GM12878 (cell line): Measurements from ENCODE around the gene PAOX. TPM values are rescaled to one million over a fixed set of nuclear protein-coding genes. Genes with fewer than 3 reads are reported as not detected.

Experiments used
- ATAC-seq: fragments of 200-7000 bp; cut with Tn5 transposase; 3 replicates; pipeline ENCODE4 v1.9.1; 2020; ENCODE audit warnings: mild to moderate bottlenecking, moderate library complexity
- BruUV-seq: library from RNA; stranded (reverse); fragments of 400-500 nt; replicated peaks from 2 replicates; lab custom pipeline; 2021; lab: Mats Ljungman, UMichigan
- CTCF ChIA-PET: fragments of 300-600 bp; sonication (Branson Sonifier 250); formaldehyde crosslinking; extraction: SDS; loops from one replicate; lab custom pipeline; 2021; ENCODE audit warnings: inconsistent platforms; lab: Yijun Ruan, JAX
- POLR2A ChIA-PET: fragments of 350-600 bp; formaldehyde crosslinking; extraction: SDS; loops from one replicate; lab custom pipeline; 2021; ENCODE audit warnings: inconsistent platforms; lab: Charles Lee
- RAD21 ChIA-PET: fragments of 300-600 bp; sonication (Branson Sonifier 250); formaldehyde crosslinking; loops from one replicate; lab custom pipeline; 2023; ENCODE audit warnings: antibody characterized with exemption; ENCODE audit not compliant: unreplicated experiment; lab: Charles Lee
- SMC1A ChIA-PET: fragments of 300-600 bp; sonication (Branson Sonifier 250); formaldehyde crosslinking; loops from one replicate; lab custom pipeline; 2023; ENCODE audit not compliant: unreplicated experiment, uncharacterized antibody; lab: Charles Lee
- DNase-seq: peaks from one replicate; pipeline ENCODE4 v3.0.0-alpha.2; 2011; ENCODE audit warnings: low read depth, low spot score
- FAIRE-seq: peaks from 3 replicates; lab custom pipeline; 2011; peaks lifted over from hg19 to GRCh38; lab: Jason Lieb, UNC
- H2AFZ ChIP-seq: 2 replicates; pipeline ENCODE4 v1.6.0; 2011; ENCODE audit warnings: low read depth, low read length, control low read depth; ENCODE audit not compliant: control insufficient read depth
- H3K27ac ChIP-seq: 2 replicates; pipeline ENCODE4 v1.5.1; 2011; ENCODE audit warnings: control low read depth; ENCODE audit not compliant: control insufficient read depth, insufficient read depth
- H3K27me3 ChIP-seq, 2 experiments: replicated peaks in 1 of 2; 2 replicates each; pipeline versions ENCODE4 v1.6.0 to v1.6.1; 2011; ENCODE audit warnings: low read length in 1 of 2; ENCODE audit not compliant: control insufficient read depth in 2 of 2, insufficient read depth in 2 of 2
- H3K36me3 ChIP-seq, 2 experiments: 2 replicates each; pipeline ENCODE4 v1.5.1; 2011; ENCODE audit warnings: low read length in 1 of 2; ENCODE audit not compliant: control insufficient read depth in 2 of 2, insufficient read depth in 2 of 2
- H3K4me1 ChIP-seq: 2 replicates; pipeline ENCODE4 v1.6.1; 2011; ENCODE audit warnings: mild to moderate bottlenecking, low read length, moderate library complexity, mixed read lengths; ENCODE audit not compliant: control insufficient read depth, insufficient read depth
- H3K4me2 ChIP-seq: 2 replicates; pipeline ENCODE4 v1.6.0; 2011; ENCODE audit warnings: control low read depth; ENCODE audit not compliant: control insufficient read depth, insufficient read depth
- H3K4me3 ChIP-seq: fragments of 200-600 bp; sonication (generic); 2 replicates; pipeline ENCODE4 v1.5.1; 2016
- H3K79me2 ChIP-seq: 2 replicates; pipeline ENCODE4 v1.6.0; 2011; ENCODE audit warnings: low read length; ENCODE audit not compliant: control insufficient read depth, insufficient read depth
- H3K9ac ChIP-seq: 2 replicates; pipeline ENCODE4 v1.8.0; 2011; ENCODE audit warnings: low read length, control low read depth, mixed read lengths; ENCODE audit not compliant: control insufficient read depth, insufficient read depth
- H3K9me3 ChIP-seq: replicated peaks from 3 replicates; pipeline ENCODE4 v1.5.1; 2011; ENCODE audit warnings: mild to moderate bottlenecking, low read length; ENCODE audit not compliant: control insufficient read depth, insufficient read depth
- H4K20me1 ChIP-seq: 2 replicates; pipeline ENCODE4 v1.6.0; 2011; ENCODE audit not compliant: control insufficient read depth, insufficient read depth
- ATF3 ChIP-seq: IDR thresholded peaks from 2 replicates; pipeline ENCODE4 v1.6.1; 2011; ENCODE audit warnings: low read depth, mild to moderate bottlenecking, low read length, moderate library complexity, borderline replicate concordance; ENCODE audit errors: extremely low read depth
- BMI1 ChIP-seq: fragments of 450-650 bp; IDR thresholded peaks from 2 replicates; pipeline ENCODE4 v1.6.1; 2016; ENCODE audit warnings: mild to moderate bottlenecking, moderate library complexity, borderline replicate concordance
- CTCF ChIP-seq, 3 experiments: IDR thresholded peaks in 2 of 3; conservative IDR thresholded peaks in 1 of 3; 2 replicates each; pipeline ENCODE4 v1.5.1; 2011; ENCODE audit warnings: low read depth in 3 of 3, low read length in 3 of 3, mild to moderate bottlenecking in 3 of 3, control low read depth in 2 of 3, moderate library complexity in 2 of 3, inconsistent platforms in 1 of 3, mixed read lengths in 1 of 3; ENCODE audit not compliant: control insufficient read depth in 2 of 3, insufficient read depth in 1 of 3; ENCODE audit errors: extremely low read depth in 1 of 3
- FOXK2 ChIP-seq: fragments of 450-650 bp; IDR thresholded peaks from 2 replicates; pipeline ENCODE4 v1.6.1; 2017; ENCODE audit warnings: mild to moderate bottlenecking, moderate library complexity
- HCFC1 ChIP-seq: fragments of 150-350 bp; IDR thresholded peaks from 2 replicates; pipeline ENCODE4 v1.6.1; 2014; ENCODE audit warnings: low read length
- HDAC2 ChIP-seq: fragments of 200-600 bp; sonication (generic); IDR thresholded peaks from 2 replicates; pipeline ENCODE4 v1.6.1; 2017
- NR2C2 ChIP-seq: IDR thresholded peaks from 2 replicates; pipeline ENCODE4 v1.6.1; 2011; ENCODE audit warnings: borderline replicate concordance, low read depth; ENCODE audit not compliant: control insufficient read depth, insufficient read length
- SIN3A ChIP-seq: IDR thresholded peaks from 2 replicates; pipeline ENCODE4 v1.6.1; 2012; ENCODE audit warnings: low read depth, low read length, improper control_type of control experiment
- SMAD5 ChIP-seq: IDR thresholded peaks from 2 replicates; pipeline ENCODE4 v1.6.1; 2016; ENCODE audit warnings: antibody characterized with exemption, low read depth
- ZBED1 ChIP-seq: IDR thresholded peaks from 2 replicates; pipeline ENCODE4 v1.6.1; 2016; ENCODE audit warnings: borderline replicate concordance
- ZBTB33 ChIP-seq: fragments of 450-650 bp; IDR thresholded peaks from 2 replicates; pipeline ENCODE4 v1.6.1; 2017; ENCODE audit warnings: mild to moderate bottlenecking
- ZBTB4 ChIP-seq: fragments of 450-650 bp; formaldehyde crosslinking; IDR thresholded peaks from 2 replicates; pipeline ENCODE4 v1.4.0; 2022; ENCODE audit warnings: mild to moderate bottlenecking, moderate library complexity
- WGBS: methylation state at CpG from one replicate; pipeline ENCODE4 v1.1.6; 2016; ENCODE audit warnings: low lambda C conversion rate; ENCODE audit not compliant: insufficient replicate concordance, insufficient coverage; ENCODE audit errors: missing lambda C conversion rate; 5-methylcytosine and 5-hydroxymethylcytosine counted together
- in situ Hi-C: fragments of 300-500 bp; cut with MboI; formaldehyde crosslinking; loops from 9 replicates; pipeline ENCODE4 v1.14.3; 2018; ENCODE audit warnings: mixed read lengths
- intact Hi-C: fragments of 100-400 bp; cut with micrococcal nuclease; formaldehyde crosslinking; loops from one replicate; pipeline ENCODE4 v1.14.2; 2022; ENCODE audit not compliant: unreplicated experiment
- polyA plus RNA-seq, 11 experiments: library from polyadenylated mRNA; depleted of rRNA in 4 of 11; unstranded in 6 of 11; stranded (reverse) in 5 of 11; fragments of >200 nt; fragmentation: Nextera tagmentation in 4 of 11; fragmentation: Illumina TruSeq in 1 of 11; extraction: Ambion mirVana in 4 of 11; extraction: Trizol in 1 of 11; gene quantifications; 1 replicate in 1 of 11; 2 replicates in 10 of 11; pipeline versions ENCODE4 v1.2.1 to v1.2.3, GENCODE V29; 2011 to 2016; ENCODE audit warnings: inconsistent platforms in 2 of 11, missing spikeins in 2 of 11, low read depth in 1 of 11
- total RNA-seq, 4 experiments: library from RNA; depleted of rRNA in 3 of 4; stranded (reverse); fragments of >200 nt in 3 of 4; fragmentation: Illumina TruSeq in 1 of 4; extraction: Trizol in 1 of 4; gene quantifications; 2 replicates each; pipeline versions ENCODE4 v1.2.1 to v1.2.3, GENCODE V29; 2013 to 2021

PAOX gene
- total and polyA plus RNA-seq, 10 of the 15 experiments (the other 5 are each of a cell fraction or from before 2014, with no cell fraction given) = 1.2 to 22.2 (median 10.5) TPM

GRCh38 chr10:133397938-133398337 is 18.9 kb downstream of the PAOX start:
- no peak overlapping the region for H3K4me2 ChIP-seq
- ATAC-seq = no peak
- no peak overlapping the region for H3K4me3 ChIP-seq
- DNase-seq = no peak
- FAIRE-seq = no peak
- ChIA-PET SMC1A (interaction anchor here (1.2 kb wide), 1 partner anchor 14 kb away, joined by 3 read pairs; no protein-coding TSS in a partner anchor), RAD21 (no interaction called here), POLR2A (no interaction called here), CTCF (interaction anchor here (0.8 to 1.0 kb wide), 2 partner anchors 40 to 68 kb away, joined by 3 read pairs; no protein-coding TSS in a partner anchor)
- no peak for TF ChIP-seq ZBED1
- TF ChIP-seq HCFC1 = no peak
- TF ChIP-seq BMI1 = no peak
- no peak for TF ChIP-seq SIN3A
- no peak for TF ChIP-seq ATF3
- TF ChIP-seq CTCF (IDR thresholded peaks at IDR 0.05 in 2 of 3, conservative IDR thresholded peaks at IDR 0.05 in 1 of 3; ENCODE audit: control insufficient read depth in 2 of 3, extremely low read depth in 1 of 3, insufficient read depth in 1 of 3, low read depth in 3 of 3, low read length in 3 of 3) = no peak
- no peak for TF ChIP-seq HDAC2
- no peak for TF ChIP-seq ZBTB4 (CRISPR knock-in tag)
- TF ChIP-seq ZBTB33 = no peak
- TF ChIP-seq SMAD5 = no peak
- no peak for TF ChIP-seq FOXK2
- no peak for TF ChIP-seq NR2C2
- 94% methylated on average over 7 of the region's 7 CpGs for WGBS
- no peak overlapping the region for H3K27ac ChIP-seq
- H3K27me3 ChIP-seq = no peaks in the 10 kb centered on the region
- BruUV-seq = no TSS peak
- peaks cover 33% of the 10 kb centered on the region for H3K79me2 ChIP-seq
- peaks cover 12 to 16% of the 10 kb centered on the region in 2 experiments; a peak in 3 of 4 replicates for H3K36me3 ChIP-seq
- no peaks in the 10 kb centered on the region for H3K9me3 ChIP-seq
- intact Hi-C loops (no loop called here), in situ Hi-C loops (no loop called here)
- H4K20me1 ChIP-seq = peaks cover 3% of the 10 kb centered on the region; the same call in 1 of the 2 replicates
- no peak overlapping the region for H3K9ac ChIP-seq
- H2AFZ ChIP-seq = no peak overlapping the region
- peaks cover 32% of the 10 kb centered on the region for H3K4me1 ChIP-seq
